ENCODE data around the gene SOX13.

DNA sequence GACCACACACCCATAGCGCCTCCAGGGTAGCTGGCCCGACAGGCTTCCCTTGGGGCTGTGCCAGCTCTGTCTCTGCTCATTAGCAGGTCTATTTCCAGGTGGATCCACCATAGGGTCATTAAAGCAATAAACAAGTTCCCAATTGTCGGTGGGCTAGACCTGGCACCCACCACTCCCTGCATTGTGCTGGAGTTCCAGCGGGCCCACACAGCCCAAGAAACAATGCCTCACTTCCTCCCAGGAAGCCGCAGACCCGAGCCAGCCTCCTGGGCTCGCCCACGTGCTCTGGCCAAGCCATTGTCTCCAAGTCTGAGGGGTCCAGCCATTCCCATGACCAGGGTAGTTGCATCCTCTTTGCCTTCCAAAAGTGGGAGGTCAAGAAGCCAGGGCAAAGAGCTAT lies 27.5 kb upstream of the SOX13 start:
- TF ChIP-seq POLR2AphosphoS5 (IDR thresholded peaks at IDR 0.05; ENCODE audit: low read depth, low read length), result no peak
- no peak for TF ChIP-seq POLR2A (IDR thresholded peaks at IDR 0.05; ENCODE audit: low read depth, low read length)
- TF ChIP-seq TAF1 (IDR thresholded peaks at IDR 0.05; ENCODE audit: low read depth, low read length), result no peak
- TF ChIP-seq SPI1 (IDR thresholded peaks at IDR 0.05; ENCODE audit: low read depth, low read length), result no peak
